Smooth muscle cell of the umbilical artery (primary cell): ENCODE measurements around the gene KCNE1. TPM values are rescaled to one million over a fixed set of nuclear protein-coding genes. Genes with fewer than 3 reads are reported as not detected.

Experiments used
- total RNA-seq: library from RNA; depleted of rRNA; stranded (reverse); fragments of >200 nt; gene quantifications from 2 replicates; pipeline ENCODE4 v1.2.3, GENCODE V29; 2014

Gene KCNE1
- total RNA-seq: 0.18 and 0.30 TPM in 2 replicates

DNA sequence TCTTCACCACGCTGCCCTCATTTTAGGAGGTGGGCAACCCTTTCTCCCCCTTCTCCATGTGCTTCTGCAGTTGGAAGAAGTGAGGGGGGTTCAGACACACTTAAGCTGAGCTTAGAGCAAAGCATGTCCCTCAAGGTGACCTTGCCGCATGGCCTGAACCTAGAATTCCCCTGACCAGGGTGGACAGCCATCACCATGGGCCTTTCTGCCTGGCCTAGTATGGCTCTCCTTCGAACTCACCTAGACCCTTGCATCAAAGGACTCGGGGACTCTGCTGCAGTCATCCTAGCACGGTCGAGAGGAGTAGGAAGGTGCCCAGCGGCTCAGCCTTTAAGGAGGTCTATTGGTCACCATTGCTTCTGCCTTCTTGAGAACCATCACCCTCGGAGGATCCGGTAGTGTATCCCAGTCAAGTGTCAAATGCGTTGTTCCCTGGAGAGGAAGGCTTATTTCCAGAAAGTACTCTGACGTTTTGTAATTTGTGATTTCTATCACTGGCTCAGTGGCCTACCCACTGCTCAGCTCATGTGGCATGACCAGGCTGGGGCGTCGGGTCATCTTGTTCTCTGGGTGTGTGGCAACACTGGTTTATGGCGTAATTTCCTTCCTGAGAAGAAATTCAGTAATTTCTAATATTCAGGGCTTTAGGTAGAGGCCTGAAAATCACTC is at the start of gene KCNE1:
TSS of gene KCNE1 (minus strand) at position 424 of the 669 bp plus-strand sequence. CDS start 62,576 bp downstream, outside the sequence.

GRCh38 chr21:34423805-34424204 is 88.2 kb downstream of the KCNE1 start, which contains the start of gene SMIM34:
Gene SMIM34, minus strand, starts transcription at chr21:34423951. Its CDS starts 112 bp downstream, at chr21:34423839.

Other genes starting within 250 kb of the KCNE1 start
- not detected in 2 replicates for gene KCNE2, start 148.2 kb downstream of the KCNE1 start, total RNA-seq
- 0.89 and 1.7 TPM in 2 replicates for gene SMIM11, start 136.7 kb downstream of the KCNE1 start, total RNA-seq
- 0.14 TPM in 1 of 2 replicates, not detected in the other for gene SMIM34, start 88.3 kb downstream of the KCNE1 start, total RNA-seq
- 66.2 and 123 TPM in 2 replicates for gene RCAN1, start 102.9 kb upstream of the KCNE1 start, total RNA-seq
- gene CLIC6, start 156.8 kb upstream of the KCNE1 start, total RNA-seq: not detected in 2 replicates